ENCODE measurements around the gene C2orf49.

GRCh38 chr2:105344704-105345345, 7.5 kb downstream of the C2orf49 start:
- TF ChIP-seq POLR2A (IDR thresholded peaks at IDR 0.05; ENCODE audit: low read depth, low read length): no peak
- TF ChIP-seq POLR2AphosphoS5 (IDR thresholded peaks at IDR 0.05; ENCODE audit: low read depth, low read length): no peak

Data from GM12891 (cell line).